UCSD-AML1 (cell line): Measurements from ENCODE around the gene PRDM10.
"Not testable (repeated sequence)": the region's sequence is repeated elsewhere in the genome, so short reads cannot be mapped to it uniquely, and the experiment has no call there.

Experiments
- DNase-seq: peaks from one replicate; lab custom pipeline; 2025; ENCODE audit not compliant: unreplicated experiment; lab: John Stamatoyannopoulos, UW

Gene PRDM10

GRCh38 chr11:129978447-129978846 lies 24.2 kb downstream of the PRDM10 start:
- DNase-seq = no peak

GRCh38 chr11:129976328-129976727 lies 26.3 kb downstream of the PRDM10 start:
- DNase-seq = no peak

GRCh38 chr11:129975543-129975942 lies 27.1 kb downstream of the PRDM10 start:
- no peak for DNase-seq

GRCh38 chr11:129974672-129975071 lies 28.0 kb downstream of the PRDM10 start:
- no peak for DNase-seq

GRCh38 chr11:129974237-129974636 lies 28.4 kb downstream of the PRDM10 start:
- no peak for DNase-seq

- no peak for DNase-seq
Measured at GRCh38 chr11:129973809-129974208, 28.8 kb downstream of the PRDM10 start.

- no peak for DNase-seq
Measured at GRCh38 chr11:129973068-129973467, 29.6 kb downstream of the PRDM10 start.

- no peak for DNase-seq
Measured at GRCh38 chr11:129972611-129973010, 30.0 kb downstream of the PRDM10 start.

GRCh38 chr11:129971856-129972255 lies 30.8 kb downstream of the PRDM10 start:
- not testable (repeated sequence) for DNase-seq

- no peak for DNase-seq
Measured at GRCh38 chr11:129969920-129970319, 32.7 kb downstream of the PRDM10 start.

GRCh38 chr11:129968591-129969419 lies 33.8 kb downstream of the PRDM10 start:
- no peak for DNase-seq

- no peak for DNase-seq
Measured at GRCh38 chr11:129967996-129968395, 34.6 kb downstream of the PRDM10 start.

- no peak for DNase-seq
Measured at GRCh38 chr11:129965248-129965647, 37.4 kb downstream of the PRDM10 start.

GRCh38 chr11:129960216-129961214 lies 42.1 kb downstream of the PRDM10 start:
- no peak for DNase-seq

GRCh38 chr11:129959687-129960086 lies 42.9 kb downstream of the PRDM10 start:
- no peak for DNase-seq

- DNase-seq = no peak
Measured at GRCh38 chr11:129955282-129955681, 47.4 kb downstream of the PRDM10 start.

GRCh38 chr11:129954703-129955102 lies 47.9 kb downstream of the PRDM10 start:
- DNase-seq = not testable (repeated sequence)

GRCh38 chr11:129951866-129952262 lies 50.8 kb downstream of the PRDM10 start:
- no peak for DNase-seq

- no peak for DNase-seq
Measured at GRCh38 chr11:129951201-129951865, 51.3 kb downstream of the PRDM10 start.

- peak; percentile 35 for DNase-seq
Measured at GRCh38 chr11:129950101-129951091, 52.2 kb downstream of the PRDM10 start.
